Endothelial cell of umbilical vein (primary cell): ENCODE results near the gene CYP26C1. TPM values are rescaled to one million over a fixed set of nuclear protein-coding genes. Genes with fewer than 3 reads are reported as not detected.

Experiments
- BruUV-seq: library from RNA; stranded (reverse); fragments of 400-500 nt; replicated peaks from 2 replicates; lab custom pipeline; 2021; lab: Mats Ljungman, UMichigan
- CTCF ChIA-PET: fragments of 300-600, 350-600 bp; sonication (Branson Sonifier 250); formaldehyde crosslinking; loops from one replicate; lab custom pipeline; 2021; ENCODE audit warnings: antibody characterized with exemption, inconsistent platforms; lab: Charles Lee
- POLR2A ChIA-PET: fragments of 300-600, 350-600 bp; sonication (Branson Sonifier 250); formaldehyde crosslinking; loops from one replicate; lab custom pipeline; 2021; ENCODE audit warnings: antibody characterized with exemption, inconsistent platforms; lab: Charles Lee
- DNase-seq: peaks from one replicate; pipeline ENCODE4 v3.0.0-alpha.2; 2011; ENCODE audit warnings: low read depth, low spot score
- FAIRE-seq: peaks from 2 replicates; lab custom pipeline; 2011; peaks lifted over from hg19 to GRCh38; lab: Jason Lieb, UNC
- H2AFZ ChIP-seq: 2 replicates; pipeline ENCODE4 v1.6.0; 2012; ENCODE audit warnings: low read depth, low read length, control low read depth, inconsistent platforms
- H3K27ac ChIP-seq: 2 replicates; pipeline ENCODE4 v1.5.1; 2011; ENCODE audit warnings: low read depth, mild to moderate bottlenecking, control low read depth, low read length, moderate library complexity; ENCODE audit not compliant: insufficient read depth
- H3K27me3 ChIP-seq, 2 experiments: 2 replicates each; pipeline versions ENCODE4 v1.6.0 to v1.6.1; 2011; ENCODE audit warnings: low read length in 2 of 2, mixed read lengths in 1 of 2; ENCODE audit not compliant: control insufficient read depth in 2 of 2, insufficient read depth in 2 of 2
- H3K36me3 ChIP-seq, 2 experiments: 2 replicates in 1 of 2; 3 replicates in 1 of 2; pipeline ENCODE4 v1.5.1; 2011; ENCODE audit warnings: low read length in 2 of 2, mild to moderate bottlenecking in 1 of 2, moderate library complexity in 1 of 2; ENCODE audit not compliant: control insufficient read depth in 2 of 2, insufficient read depth in 2 of 2; ENCODE audit errors: extremely low read depth in 1 of 2
- H3K4me1 ChIP-seq: 3 replicates; pipeline ENCODE4 v1.5.1; 2011; ENCODE audit warnings: mild to moderate bottlenecking, low read length; ENCODE audit not compliant: control insufficient read depth, insufficient read depth; ENCODE audit errors: extremely low read depth
- H3K4me2 ChIP-seq: 2 replicates; pipeline ENCODE4 v1.6.1; 2011; ENCODE audit warnings: low read length, control low read depth, mixed read lengths; ENCODE audit not compliant: insufficient read depth
- H3K4me3 ChIP-seq, 3 experiments: fragments of 200-600 bp in 1 of 3; sonication (generic), shearing (Covaris generic) in 1 of 3; replicated peaks in 1 of 3; 2 replicates each; pipeline ENCODE4 v1.5.1; 2011 to 2016; ENCODE audit warnings: control low read depth in 3 of 3, low read length in 3 of 3, mild to moderate bottlenecking in 2 of 3, inconsistent platforms in 1 of 3, low read depth in 1 of 3, moderate library complexity in 1 of 3; ENCODE audit not compliant: insufficient read depth in 1 of 3
- H3K79me2 ChIP-seq: 2 replicates; pipeline ENCODE4 v1.6.0; 2012; ENCODE audit warnings: low read length, inconsistent platforms; ENCODE audit not compliant: control insufficient read depth, insufficient read depth
- H3K9ac ChIP-seq: replicated peaks from 2 replicates; pipeline ENCODE3; 2011; ENCODE audit warnings: low read length, control low read depth; ENCODE audit not compliant: insufficient read depth; ENCODE audit errors: extremely low read depth
- H3K9me1 ChIP-seq: replicated peaks from 3 replicates; pipeline ENCODE4 v1.6.0; 2011; ENCODE audit warnings: mild to moderate bottlenecking, low read length; ENCODE audit not compliant: control insufficient read depth, insufficient read depth; ENCODE audit errors: extremely low read depth
- H3K9me3 ChIP-seq: replicated peaks from 2 replicates; pipeline ENCODE4 v1.5.1; 2012; ENCODE audit warnings: low read length, inconsistent platforms; ENCODE audit not compliant: control insufficient read depth, insufficient read depth
- H4K20me1 ChIP-seq: replicated peaks from 2 replicates; pipeline ENCODE3; 2011; ENCODE audit warnings: mild to moderate bottlenecking, low read length; ENCODE audit not compliant: control insufficient read depth, insufficient read depth; ENCODE audit errors: extremely low read depth
- CTCF ChIP-seq, 2 donors: IDR thresholded peaks; 1 replicate in 1 of 2; 2 replicates in 1 of 2; pipeline ENCODE4 v1.5.1; 2011; ENCODE audit warnings: low read length in 2 of 2, mild to moderate bottlenecking in 2 of 2, moderate library complexity in 2 of 2, control low read depth in 1 of 2, inconsistent platforms in 1 of 2, low read depth in 1 of 2; ENCODE audit not compliant: insufficient read depth in 1 of 2; ENCODE audit errors: extremely low read depth in 1 of 2
- EZH2 ChIP-seq: IDR thresholded peaks from 2 replicates; pipeline ENCODE4 v1.6.1; 2012; ENCODE audit warnings: borderline replicate concordance, low read depth, mild to moderate bottlenecking, moderate library complexity, low read length, inconsistent platforms; ENCODE audit not compliant: severe bottlenecking
- FOS ChIP-seq: IDR thresholded peaks from 2 replicates; pipeline ENCODE4 v1.6.1; 2011; ENCODE audit warnings: mild to moderate bottlenecking, low read length, moderate library complexity, borderline replicate concordance; ENCODE audit not compliant: insufficient read depth
- GATA2 ChIP-seq: IDR thresholded peaks from 2 replicates; pipeline ENCODE4 v1.7.0; 2011; ENCODE audit warnings: low read depth, mild to moderate bottlenecking, moderate library complexity, mixed read lengths, low read length; ENCODE audit not compliant: insufficient read length, insufficient read depth
- JUN ChIP-seq: IDR thresholded peaks from 2 replicates; pipeline ENCODE4 v1.6.1; 2011; ENCODE audit warnings: borderline replicate concordance, low read depth; ENCODE audit not compliant: insufficient read length, insufficient read depth
- MAX ChIP-seq: IDR thresholded peaks from 2 replicates; pipeline ENCODE4 v1.6.1; 2011; ENCODE audit not compliant: insufficient read depth, insufficient read length
- MYC ChIP-seq: IDR thresholded peaks from one replicate; pipeline ENCODE4 v1.6.1; 2011; ENCODE audit warnings: mild to moderate bottlenecking, low read depth, low read length
- POLR2A ChIP-seq: IDR thresholded peaks from 2 replicates; pipeline ENCODE4 v1.6.1; 2012; ENCODE audit warnings: low read depth, mild to moderate bottlenecking, control low read depth, low read length
- POLR2AphosphoS5 ChIP-seq: IDR thresholded peaks from 2 replicates; pipeline ENCODE4 v1.6.1; 2012; ENCODE audit warnings: low read depth, mild to moderate bottlenecking, control low read depth, low read length, moderate library complexity; ENCODE audit not compliant: insufficient read depth
- dilution Hi-C: fragments of 300-500 bp; cut with MboI; formaldehyde crosslinking; loops from one replicate; pipeline ENCODE4 v1.15.0; 2019; ENCODE audit warnings: low sequenced_read_pairs; ENCODE audit not compliant: extremely low pct_ligation_motif_present
- intact Hi-C: fragments of 100-400 bp; cut with micrococcal nuclease; formaldehyde crosslinking; loops from one replicate; pipeline ENCODE4 v1.10.0; 2022
- polyA plus RNA-seq, 4 experiments: library from polyadenylated mRNA; depleted of rRNA in 3 of 4; stranded (reverse) in 3 of 4; unstranded in 1 of 4; fragments of >200 nt; gene quantifications; 2 replicates each; pipeline versions ENCODE4 v1.2.1 to v1.2.3, GENCODE V29; 2011 to 2012; ENCODE audit warnings: missing spikeins in 1 of 4
- total RNA-seq: library from RNA; stranded (reverse); gene quantifications from 2 replicates; pipeline ENCODE4 v1.2.3, GENCODE V29; 2021

Gene CYP26C1
- total and polyA plus RNA-seq, 2 donors (not counting 3 experiments of a cell fraction or from before 2014, with no cell fraction given) = 0.12 to 3.0 TPM

GRCh38 chr10:93015722-93016121 lies 44.9 kb upstream of the CYP26C1 start:
- Histone ChIP-seq H3K9ac (no peak overlapping the region), H3K4me1 (no peaks in the 10 kb centered on the region), H3K9me3 (no peaks in the 10 kb centered on the region), H3K4me2 (no peak overlapping the region), H3K36me3 (peaks cover 4% of the 10 kb centered on the region in 2 experiments), H3K27me3 (no peaks in the 10 kb centered on the region), H2AFZ (no peak overlapping the region), H3K9me1 (no peaks in the 10 kb centered on the region), H3K27ac (no peak overlapping the region), H3K4me3 (no peak overlapping the region), H3K79me2 (no peaks in the 10 kb centered on the region), H4K20me1 (no peaks in the 10 kb centered on the region)
- BruUV-seq = no TSS peak
- ChIA-PET POLR2A (no interaction called here), CTCF (no interaction called here)
- FAIRE-seq = no peak
- no peak for DNase-seq
- dilution Hi-C loops = no loop called here
- intact Hi-C loops = no loop called here
- TF ChIP-seq MYC = no peak
- TF ChIP-seq POLR2AphosphoS5 = no peak
- TF ChIP-seq POLR2A = no peak
- TF ChIP-seq GATA2 = no peak
- no peak for TF ChIP-seq FOS
- TF ChIP-seq MAX = no peak
- TF ChIP-seq CTCF (IDR thresholded peaks at IDR 0.05; ENCODE audit: extremely low read depth in 1 of 2, insufficient read depth in 1 of 2, low read depth in 1 of 2, low read length in 2 of 2) = no peak
- TF ChIP-seq JUN = no peak
- no peak for TF ChIP-seq EZH2
